ENCODE measurements around the gene MIEF1. TPM values are rescaled to one million over a fixed set of nuclear protein-coding genes. Genes with fewer than 3 reads are reported as not detected.

The MIEF1 gene
- total RNA-seq, 1 donor from 2014 or later = 29.2 TPM

DNA sequence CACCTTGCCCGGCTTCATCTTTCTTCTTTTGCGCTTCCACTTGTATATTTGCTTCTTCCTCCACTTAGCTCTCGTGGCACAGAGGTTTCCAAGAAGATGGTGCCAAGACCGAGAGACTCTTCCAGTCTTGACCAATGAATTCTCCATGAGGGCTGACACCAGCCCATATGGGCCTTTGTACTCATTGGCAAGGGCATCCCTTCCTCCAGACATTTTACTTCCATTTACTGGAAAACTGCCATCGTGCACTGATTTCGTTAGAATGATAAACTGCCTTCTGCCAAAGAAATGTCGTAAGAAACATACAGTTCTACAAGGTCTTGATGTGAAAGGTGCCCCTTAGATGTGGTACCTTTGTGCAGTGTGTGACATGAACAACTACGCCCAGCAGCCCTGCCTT, 4.7 kb upstream of the MIEF1 start:
- H3K4me1 Mint-ChIP-seq (ENCODE audit: unreplicated experiment) = peaks cover 14% of the 10 kb centered on the region
- H3K27me3 Mint-ChIP-seq (ENCODE audit: unreplicated experiment) = peaks cover 8% of the 10 kb centered on the region
- no peaks in the 10 kb centered on the region for H3K9me3 Mint-ChIP-seq (ENCODE audit: unreplicated experiment)
- TF ChIP-seq, protein P1, sequence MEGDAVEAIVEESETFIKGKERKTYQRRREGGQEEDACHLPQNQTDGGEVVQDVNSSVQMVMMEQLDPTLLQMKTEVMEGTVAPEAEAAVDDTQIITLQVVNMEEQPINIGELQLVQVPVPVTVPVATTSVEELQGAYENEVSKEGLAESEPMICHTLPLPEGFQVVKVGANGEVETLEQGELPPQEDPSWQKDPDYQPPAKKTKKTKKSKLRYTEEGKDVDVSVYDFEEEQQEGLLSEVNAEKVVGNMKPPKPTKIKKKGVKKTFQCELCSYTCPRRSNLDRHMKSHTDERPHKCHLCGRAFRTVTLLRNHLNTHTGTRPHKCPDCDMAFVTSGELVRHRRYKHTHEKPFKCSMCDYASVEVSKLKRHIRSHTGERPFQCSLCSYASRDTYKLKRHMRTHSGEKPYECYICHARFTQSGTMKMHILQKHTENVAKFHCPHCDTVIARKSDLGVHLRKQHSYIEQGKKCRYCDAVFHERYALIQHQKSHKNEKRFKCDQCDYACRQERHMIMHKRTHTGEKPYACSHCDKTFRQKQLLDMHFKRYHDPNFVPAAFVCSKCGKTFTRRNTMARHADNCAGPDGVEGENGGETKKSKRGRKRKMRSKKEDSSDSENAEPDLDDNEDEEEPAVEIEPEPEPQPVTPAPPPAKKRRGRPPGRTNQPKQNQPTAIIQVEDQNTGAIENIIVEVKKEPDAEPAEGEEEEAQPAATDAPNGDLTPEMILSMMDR (IDR thresholded peaks at IDR 0.05; ENCODE audit: unreplicated experiment) = no peak
- no peak overlapping the region for H3K4me3 Mint-ChIP-seq (ENCODE audit: unreplicated experiment)
- H3K36me3 Mint-ChIP-seq (ENCODE audit: low read depth, unreplicated experiment) = peaks cover 4% of the 10 kb centered on the region
- no peak for DNase-seq (ENCODE audit: low spot score)
- H3K27ac Mint-ChIP-seq (ENCODE audit: unreplicated experiment) = peak overlapping the region; percentile 11

DNA sequence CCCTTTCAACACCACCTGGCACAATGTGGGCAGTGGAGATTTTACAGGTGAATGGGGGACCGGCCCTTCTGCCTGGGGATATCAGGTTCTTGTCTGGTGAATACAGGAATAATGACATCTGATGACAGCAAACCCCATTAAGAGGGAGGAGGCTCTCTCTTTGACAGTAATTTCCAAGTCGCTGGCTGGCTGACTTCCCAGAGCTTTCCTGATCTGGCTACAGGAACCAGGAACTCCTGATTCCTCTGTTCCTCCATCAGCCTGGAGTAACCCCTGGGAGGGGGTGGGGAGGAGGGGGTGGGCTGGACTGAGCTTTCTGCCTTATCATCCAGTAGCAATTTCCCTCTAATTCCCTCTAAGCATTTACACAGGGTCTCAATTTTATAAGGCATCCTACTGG, 3.7 kb upstream of the MIEF1 start:
- H3K36me3 Mint-ChIP-seq (ENCODE audit: low read depth, unreplicated experiment) = peaks cover 4% of the 10 kb centered on the region
- H3K4me1 Mint-ChIP-seq (ENCODE audit: unreplicated experiment) = peaks cover 19% of the 10 kb centered on the region
- H3K9me3 Mint-ChIP-seq (ENCODE audit: unreplicated experiment) = no peaks in the 10 kb centered on the region
- H3K27me3 Mint-ChIP-seq (ENCODE audit: unreplicated experiment) = peaks cover 8% of the 10 kb centered on the region
- TF ChIP-seq, protein P1 (IDR thresholded peaks at IDR 0.05; ENCODE audit: unreplicated experiment) = no peak
- no peak overlapping the region for H3K27ac Mint-ChIP-seq (ENCODE audit: unreplicated experiment)
- no peak for DNase-seq (ENCODE audit: low spot score)
- no peak overlapping the region for H3K4me3 Mint-ChIP-seq (ENCODE audit: unreplicated experiment)

DNA sequence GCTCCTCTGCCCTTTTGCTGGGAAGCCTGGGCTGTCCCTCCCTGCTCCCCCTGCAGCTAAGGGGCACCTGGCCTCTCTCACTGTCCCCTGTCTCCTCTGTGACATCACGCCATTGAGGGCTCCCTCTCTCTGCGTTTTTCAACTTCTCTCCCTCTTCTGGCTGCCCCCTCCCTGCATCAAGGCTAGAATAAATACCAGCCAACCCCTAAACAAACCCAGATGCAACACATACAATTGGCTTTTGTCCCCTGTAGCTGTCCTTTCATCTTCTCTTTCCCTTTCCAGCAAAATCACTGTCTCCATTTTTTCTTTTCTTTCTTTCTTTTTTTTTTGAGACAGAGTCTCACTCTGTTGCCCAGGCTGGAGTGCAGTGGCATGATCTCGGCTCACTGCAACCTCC, 3.3 kb upstream of the MIEF1 start:
- Mint-ChIP-seq H3K27me3 (ENCODE audit: unreplicated experiment) (peaks cover 8% of the 10 kb centered on the region), H3K36me3 (ENCODE audit: low read depth, unreplicated experiment) (peaks cover 9% of the 10 kb centered on the region), H3K4me1 (ENCODE audit: unreplicated experiment) (peaks cover 20% of the 10 kb centered on the region), H3K4me3 (ENCODE audit: unreplicated experiment) (peak overlapping the region; percentile 6), H3K9me3 (ENCODE audit: unreplicated experiment) (no peaks in the 10 kb centered on the region), H3K27ac (ENCODE audit: unreplicated experiment) (no peak overlapping the region)
- TF ChIP-seq, protein P1 (IDR thresholded peaks at IDR 0.05; ENCODE audit: unreplicated experiment) = no peak
- DNase-seq (ENCODE audit: low spot score) = no peak

DNA sequence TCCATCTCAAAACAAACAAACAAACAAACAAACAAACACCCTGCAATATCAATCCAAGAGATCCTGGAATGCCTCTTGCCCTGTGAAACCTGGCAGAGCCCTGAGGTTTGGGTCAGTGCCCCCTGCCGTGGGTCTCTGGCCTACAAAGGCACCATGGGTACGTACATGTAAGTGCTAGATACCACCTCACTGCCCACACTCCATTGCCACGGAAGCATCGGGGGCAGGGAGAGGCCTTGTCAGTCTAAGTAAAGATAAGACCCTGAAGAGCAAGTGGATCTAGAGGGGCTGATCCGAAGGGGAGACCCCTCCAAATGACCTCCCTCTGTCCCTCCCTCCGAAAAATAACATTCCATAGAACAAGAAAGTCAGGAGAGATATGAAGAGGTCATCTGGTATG, 2.0 kb upstream of the MIEF1 start:
- peaks cover 8% of the 10 kb centered on the region for H3K27me3 Mint-ChIP-seq (ENCODE audit: unreplicated experiment)
- DNase-seq (ENCODE audit: low spot score) = no peak

DNA sequence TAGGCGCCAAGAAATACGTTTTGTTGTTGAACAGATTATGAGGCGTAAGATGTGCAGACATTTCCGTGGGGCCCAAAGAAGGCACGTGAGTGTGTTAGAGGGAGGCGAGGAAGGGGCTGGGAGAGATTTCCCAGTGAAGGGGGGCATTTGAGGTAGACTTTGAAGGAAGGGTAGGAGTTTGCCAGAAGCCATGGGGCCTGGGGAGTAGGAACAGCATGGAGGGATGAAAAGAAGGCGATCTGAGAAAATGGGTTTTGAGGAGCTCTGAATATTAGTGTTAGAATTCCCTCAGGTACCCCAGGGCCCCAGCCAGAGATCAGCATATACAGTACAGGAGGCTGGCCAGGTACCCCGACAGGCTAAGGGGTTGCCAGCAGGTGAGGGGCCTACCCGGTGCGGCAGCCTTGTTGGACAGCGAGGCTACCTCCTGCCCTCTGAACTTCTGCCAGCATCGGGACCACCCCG, 414 bp upstream of the MIEF1 start:
- H3K4me3 Mint-ChIP-seq (ENCODE audit: unreplicated experiment) = peak overlapping the region; percentile 98
- H3K9me3 Mint-ChIP-seq (ENCODE audit: unreplicated experiment) = no peaks in the 10 kb centered on the region
- peaks cover 8% of the 10 kb centered on the region for H3K27me3 Mint-ChIP-seq (ENCODE audit: unreplicated experiment)
- DNase-seq (ENCODE audit: low spot score) = no peak
- peaks cover 27% of the 10 kb centered on the region for H3K36me3 Mint-ChIP-seq (ENCODE audit: low read depth, unreplicated experiment)
- peak overlapping the region; percentile 13 for H3K27ac Mint-ChIP-seq (ENCODE audit: unreplicated experiment)
- TF ChIP-seq, protein P1 (IDR thresholded peaks at IDR 0.05; ENCODE audit: unreplicated experiment) = no peak
- peaks cover 20% of the 10 kb centered on the region for H3K4me1 Mint-ChIP-seq (ENCODE audit: unreplicated experiment)

More for the DNA sequence above, 2.0 kb upstream of the MIEF1 start:
- Mint-ChIP-seq H3K4me3 (ENCODE audit: unreplicated experiment) (no peak overlapping the region), H3K36me3 (ENCODE audit: low read depth, unreplicated experiment) (peaks cover 15% of the 10 kb centered on the region), H3K27ac (ENCODE audit: unreplicated experiment) (no peak overlapping the region), H3K9me3 (ENCODE audit: unreplicated experiment) (no peaks in the 10 kb centered on the region), H3K4me1 (ENCODE audit: unreplicated experiment) (peaks cover 20% of the 10 kb centered on the region)
- TF ChIP-seq, protein P1 (IDR thresholded peaks at IDR 0.05; ENCODE audit: unreplicated experiment) = no peak
